ENCODE results near the gene ST7L. TPM values are rescaled to one million over a fixed set of nuclear protein-coding genes. Genes with fewer than 3 reads are reported as not detected.
"Not testable (repeated sequence)": the region's sequence is repeated elsewhere in the genome, so short reads cannot be mapped to it uniquely, and the experiment has no call there.

ST7L gene
- total and polyA plus RNA-seq, 2 donors (not counting 3 experiments of a cell fraction or from before 2014, with no cell fraction given) = 12.3 to 28.4 TPM

GRCh38 chr1:112643080-112643479, 24.1 kb upstream of the ST7L start:
- dilution Hi-C loops (cut with MboI; ENCODE audit: extremely low pct_ligation_motif_present, low sequenced_read_pairs) (no loop called here), intact Hi-C loops (cut with micrococcal nuclease) (no loop called here)
- Histone ChIP-seq H3K4me3 (replicated peaks in 1 of 3; ENCODE audit: insufficient read depth in 1 of 3, low read depth in 1 of 3, low read length in 3 of 3) (no peak overlapping the region), H2AFZ (ENCODE audit: low read depth, low read length) (no peak overlapping the region), H3K4me2 (ENCODE audit: insufficient read depth, low read length) (peak overlapping the region; percentile 44), H3K36me3 (ENCODE audit: control insufficient read depth in 2 of 2, extremely low read depth in 1 of 2, insufficient read depth in 2 of 2, low read length in 2 of 2) (peaks cover 0 to 6% of the 10 kb centered on the region in 2 experiments), H3K9ac (replicated peaks; ENCODE audit: extremely low read depth, insufficient read depth, low read length) (no peak overlapping the region), H3K9me3 (replicated peaks; ENCODE audit: control insufficient read depth, insufficient read depth, low read length) (no peaks in the 10 kb centered on the region), H3K9me1 (replicated peaks; ENCODE audit: control insufficient read depth, extremely low read depth, insufficient read depth, low read length) (no peaks in the 10 kb centered on the region), H4K20me1 (replicated peaks; ENCODE audit: control insufficient read depth, extremely low read depth, insufficient read depth, low read length) (peaks cover 9% of the 10 kb centered on the region), H3K27me3 (ENCODE audit: control insufficient read depth in 2 of 2, insufficient read depth in 2 of 2, low read length in 2 of 2) (no peaks in the 10 kb centered on the region), H3K79me2 (ENCODE audit: control insufficient read depth, insufficient read depth, low read length) (peaks cover 86% of the 10 kb centered on the region), H3K4me1 (ENCODE audit: control insufficient read depth, extremely low read depth, insufficient read depth, low read length) (peaks cover 10% of the 10 kb centered on the region), H3K27ac (ENCODE audit: insufficient read depth, low read depth, low read length) (no peak overlapping the region)
- CTCF ChIA-PET = interaction anchor here (0.8 to 1.4 kb wide), 6 partner anchors 9 to 273 kb away, joined by 3 to 6 read pairs (median 4); partner anchors contain the start of gene MOV10
- TF ChIP-seq JUN (IDR thresholded peaks at IDR 0.05; ENCODE audit: borderline replicate concordance, insufficient read depth, insufficient read length, low read depth) (no peak), GATA2 (IDR thresholded peaks at IDR 0.05; ENCODE audit: insufficient read depth, insufficient read length, low read depth, low read length) (no peak), POLR2AphosphoS5 (IDR thresholded peaks at IDR 0.05; ENCODE audit: insufficient read depth, low read depth, low read length) (no peak), FOS (IDR thresholded peaks at IDR 0.05; ENCODE audit: borderline replicate concordance, insufficient read depth, low read length) (no peak), CTCF (IDR thresholded peaks at IDR 0.05; ENCODE audit: extremely low read depth in 1 of 2, insufficient read depth in 1 of 2, low read depth in 1 of 2, low read length in 2 of 2) (no peak), POLR2A (IDR thresholded peaks at IDR 0.05; ENCODE audit: low read depth, low read length) (no peak), MYC (IDR thresholded peaks at IDR 0.05; ENCODE audit: low read depth, low read length) (no peak), EZH2 (IDR thresholded peaks at IDR 0.05; ENCODE audit: borderline replicate concordance, low read depth, low read length, severe bottlenecking) (no peak)
- TF ChIP-seq, protein P1, sequence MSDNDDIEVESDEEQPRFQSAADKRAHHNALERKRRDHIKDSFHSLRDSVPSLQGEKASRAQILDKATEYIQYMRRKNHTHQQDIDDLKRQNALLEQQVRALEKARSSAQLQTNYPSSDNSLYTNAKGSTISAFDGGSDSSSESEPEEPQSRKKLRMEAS (IDR thresholded peaks at IDR 0.05; ENCODE audit: insufficient read depth, insufficient read length) = no peak
- POLR2A ChIA-PET = interaction anchor here (0.6 kb wide), 2 partner anchors 218 to 292 kb away, joined by 3 to 4 read pairs; no protein-coding TSS in a partner anchor
- BruUV-seq (replicated peaks) = no TSS peak
- FAIRE-seq = no peak
- DNase-seq (ENCODE audit: low read depth, low spot score) = peak; percentile 51

- H3K9ac ChIP-seq (replicated peaks; ENCODE audit: extremely low read depth, insufficient read depth, low read length); intact Hi-C loops (cut with micrococcal nuclease); H3K4me2 ChIP-seq (ENCODE audit: insufficient read depth, low read length); H3K27ac ChIP-seq (ENCODE audit: insufficient read depth, low read depth, low read length); H3K9me3 ChIP-seq (replicated peaks; ENCODE audit: control insufficient read depth, insufficient read depth, low read length); BruUV-seq (replicated peaks); POLR2A ChIA-PET; H3K36me3 ChIP-seq (ENCODE audit: control insufficient read depth in 2 of 2, extremely low read depth in 1 of 2, insufficient read depth in 2 of 2, low read length in 2 of 2); CTCF ChIA-PET; FAIRE-seq; dilution Hi-C loops (cut with MboI; ENCODE audit: extremely low pct_ligation_motif_present, low sequenced_read_pairs); H3K9me1 ChIP-seq (replicated peaks; ENCODE audit: control insufficient read depth, extremely low read depth, insufficient read depth, low read length); H3K4me3 ChIP-seq (replicated peaks in 1 of 3; ENCODE audit: insufficient read depth in 1 of 3, low read depth in 1 of 3, low read length in 3 of 3); H3K27me3 ChIP-seq (ENCODE audit: control insufficient read depth in 2 of 2, insufficient read depth in 2 of 2, low read length in 2 of 2); DNase-seq (ENCODE audit: low read depth, low spot score); H2AFZ ChIP-seq (ENCODE audit: low read depth, low read length); H4K20me1 ChIP-seq (replicated peaks; ENCODE audit: control insufficient read depth, extremely low read depth, insufficient read depth, low read length): not testable (repeated sequence)
- peaks cover 28% of the 10 kb centered on the region for H3K4me1 ChIP-seq (ENCODE audit: control insufficient read depth, extremely low read depth, insufficient read depth, low read length)
- H3K79me2 ChIP-seq (ENCODE audit: control insufficient read depth, insufficient read depth, low read length) = peaks cover 86% of the 10 kb centered on the region
These were observed 21.5 kb upstream of the ST7L start for GRCh38 chr1:112640437-112640836.
